BLaER1 treated with 17β-estradiol and CSF1 and Interleukin-3, amounts not matched to agents 10 nM and 100 nM (cell line): ENCODE results near the gene SEMA5A.
A peak's percentile ranks its signal among the peaks of the same experiment; 100 is the strongest.

Experiments
- H3K27ac ChIP-seq, 11 experiments: shearing (Covaris generic); formaldehyde crosslinking; 2 replicates each; pipeline ENCODE4 v1.8.1; 2022
- H3K27me3 ChIP-seq, 11 experiments: shearing (Covaris generic); formaldehyde crosslinking; 2 replicates each; pipeline ENCODE4 v1.8.1; 2022
- H3K36me3 ChIP-seq, 11 experiments: shearing (Covaris generic); formaldehyde crosslinking; 2 replicates each; pipeline ENCODE4 v1.8.1; 2022
- H3K4me1 ChIP-seq, 10 experiments: shearing (Covaris generic); formaldehyde crosslinking; 2 replicates each; pipeline ENCODE4 v1.8.1; 2022
- H3K4me2 ChIP-seq, 11 experiments: shearing (Covaris generic); formaldehyde crosslinking; 2 replicates each; pipeline ENCODE4 v1.8.1; 2022
- H3K4me3 ChIP-seq, 10 experiments: shearing (Covaris generic); formaldehyde crosslinking; 2 replicates each; pipeline ENCODE4 v1.8.1; 2022
- H3K9ac ChIP-seq, 11 experiments: shearing (Covaris generic); formaldehyde crosslinking; 2 replicates each; pipeline ENCODE4 v1.8.1; 2022
- H3K9me3 ChIP-seq, 11 experiments: shearing (Covaris generic); formaldehyde crosslinking; replicated peaks in 1 of 11; 2 replicates each; pipeline ENCODE4 v1.8.1; 2022
- H4K20me1 ChIP-seq, 11 experiments: shearing (Covaris generic); formaldehyde crosslinking; 2 replicates each; pipeline ENCODE4 v1.8.1; 2022
- Cebpa-rat ChIP-seq, 11 experiments: shearing (Covaris generic); IDR thresholded peaks; 2 replicates each; pipeline ENCODE4 v1.8.1; 2022

The SEMA5A gene

DNA sequence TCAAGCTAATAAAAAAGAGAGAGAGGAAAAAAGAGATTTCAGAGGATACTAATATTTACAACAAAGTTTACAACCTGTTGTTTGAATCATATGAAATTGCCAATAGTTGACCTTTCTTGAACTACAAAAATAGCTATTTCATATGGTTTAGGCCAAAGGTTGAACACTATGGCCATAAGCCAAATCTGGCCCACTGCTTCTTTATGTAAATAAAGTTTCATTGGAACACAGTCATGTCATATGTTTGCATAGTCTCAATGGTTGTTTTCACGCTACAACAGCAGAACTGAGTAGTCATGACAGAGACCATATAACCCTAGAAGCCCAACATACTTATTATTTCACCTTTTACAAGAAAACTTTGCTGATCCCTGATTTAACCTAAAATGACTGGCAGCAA, 20.9 kb downstream of the SEMA5A start:
- Histone ChIP-seq H3K36me3 (no peaks in the 10 kb centered on the region), H3K9me3 (no peaks in the 10 kb centered on the region), H4K20me1 (no peaks in the 10 kb centered on the region), H3K4me2 (no peak overlapping the region), H3K27me3 (no peaks in the 10 kb centered on the region), H3K27ac (no peak overlapping the region), H3K9ac (no peak overlapping the region), H3K4me3 (no peak overlapping the region), H3K4me1 (peaks cover 0 to 23% (median 6%) of the 10 kb centered on the region in 10 experiments; a peak in 13 of 20 replicates)
- TF ChIP-seq Cebpa-rat (IDR thresholded peaks at IDR 0.05), result no peak

DNA sequence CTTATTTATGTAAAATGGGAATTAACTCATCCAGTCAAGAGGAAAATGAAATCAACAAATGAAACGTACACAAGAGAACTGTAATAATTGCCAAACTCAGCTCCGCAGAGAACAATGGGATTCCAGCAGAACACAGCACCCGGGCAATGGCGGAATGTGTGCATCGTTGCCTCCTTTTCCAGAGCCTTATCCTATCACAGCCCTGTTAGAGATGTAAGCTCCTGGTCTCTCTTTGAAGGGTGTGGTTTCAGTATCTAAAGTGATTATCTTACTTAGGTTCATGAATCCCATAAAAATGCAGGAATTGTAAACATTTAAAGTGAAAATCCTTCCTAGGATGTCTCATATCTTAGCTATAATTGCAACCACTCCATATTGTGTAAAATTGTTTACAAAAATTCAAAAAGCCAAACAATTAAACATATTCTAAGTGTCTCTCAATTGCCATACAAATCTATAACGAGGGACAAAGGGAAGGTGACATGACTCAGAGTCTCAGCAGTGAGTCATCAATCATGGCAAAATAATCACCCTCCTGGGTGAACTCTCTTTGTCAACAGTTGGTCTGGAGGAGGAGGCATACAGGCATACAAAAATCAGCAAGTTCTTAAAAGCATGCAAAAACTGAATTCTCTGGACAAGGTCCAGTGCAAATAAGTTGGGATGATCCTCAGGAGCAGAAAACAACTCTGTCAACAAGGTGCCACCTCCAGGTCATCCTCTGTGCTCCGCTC, 22.6 kb downstream of the SEMA5A start:
- H3K9me3 ChIP-seq, result no peaks in the 10 kb centered on the region
- H3K36me3 ChIP-seq, result no peaks in the 10 kb centered on the region
- H3K9ac ChIP-seq, result no peak overlapping the region
- H4K20me1 ChIP-seq, result no peaks in the 10 kb centered on the region
- H3K27me3 ChIP-seq, result no peaks in the 10 kb centered on the region
- H3K4me2 ChIP-seq, result peak overlapping the region in 4 of 11 experiments; percentile 17 to 46 (median 38); a peak in 8 of 22 replicates
- H3K4me1 ChIP-seq, result peaks cover 0 to 40% (median 21%) of the 10 kb centered on the region in 10 experiments; a peak in 14 of 20 replicates
- no peak overlapping the region for H3K27ac ChIP-seq
- H3K4me3 ChIP-seq, result no peak overlapping the region
- no peak for TF ChIP-seq Cebpa-rat (IDR thresholded peaks at IDR 0.05)

DNA sequence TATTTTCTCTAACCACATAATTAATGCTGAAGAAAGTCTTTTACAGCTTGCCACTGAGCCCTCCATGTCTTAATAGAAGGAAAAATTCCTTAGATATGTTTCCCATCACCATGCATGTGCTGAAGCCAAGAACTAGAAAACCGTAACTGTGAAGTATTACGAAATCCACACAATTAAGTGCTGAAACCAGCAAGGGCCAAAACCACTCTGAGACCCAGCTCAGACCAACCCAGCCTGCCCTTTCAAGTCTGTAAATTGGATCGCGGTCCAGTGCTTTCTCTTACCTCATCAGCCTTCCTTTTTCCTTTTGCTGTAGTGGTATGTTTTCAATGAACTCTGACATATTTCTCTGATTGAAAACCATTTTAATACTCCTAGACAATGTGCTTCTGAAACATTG, 26.3 kb downstream of the SEMA5A start:
- Histone ChIP-seq H3K9ac (no peak overlapping the region), H3K27ac (peak overlapping the region in 3 of 11 experiments; percentile 7 to 36 (median 28); a peak in 5 of 22 replicates), H3K4me1 (peaks cover 0 to 47% (median 24%) of the 10 kb centered on the region in 10 experiments; a peak in 14 of 20 replicates), H4K20me1 (no peaks in the 10 kb centered on the region), H3K36me3 (no peaks in the 10 kb centered on the region), H3K4me2 (peak overlapping the region in 8 of 11 experiments; percentile 18 to 74 (median 47); a peak in 15 of 22 replicates), H3K4me3 (no peak overlapping the region), H3K27me3 (no peaks in the 10 kb centered on the region), H3K9me3 (no peaks in the 10 kb centered on the region)
- TF ChIP-seq Cebpa-rat (IDR thresholded peaks at IDR 0.05), result peak in 7 of 11 experiments; percentile 29 to 88 (median 67); a peak in 12 of 22 replicates

DNA sequence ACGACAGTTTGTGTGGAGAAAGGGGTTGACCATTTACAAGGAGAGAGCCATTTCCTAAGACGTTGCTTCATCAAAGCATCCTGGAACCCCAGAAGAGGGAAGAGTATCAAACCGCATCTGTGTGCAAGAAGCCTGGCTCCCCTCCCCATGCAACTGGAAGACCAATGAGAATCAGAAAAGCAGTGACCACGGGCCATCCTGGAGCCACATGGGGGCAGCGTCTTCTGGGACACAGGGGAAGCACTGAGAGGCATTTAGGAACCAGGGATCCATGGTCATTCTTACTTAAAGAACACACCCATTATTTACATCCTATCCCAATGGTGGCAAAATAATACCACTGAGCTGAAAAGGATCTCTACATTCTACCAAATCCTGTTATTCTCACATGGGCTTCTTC, 29.3 kb downstream of the SEMA5A start:
- peaks cover 0 to 33% (median 22%) of the 10 kb centered on the region in 10 experiments; a peak in 14 of 20 replicates for H3K4me1 ChIP-seq
- no peaks in the 10 kb centered on the region for H3K27me3 ChIP-seq
- no peak overlapping the region for H3K27ac ChIP-seq
- H3K36me3 ChIP-seq, result no peaks in the 10 kb centered on the region
- TF ChIP-seq Cebpa-rat (IDR thresholded peaks at IDR 0.05), result no peak
- no peak overlapping the region for H3K9ac ChIP-seq
- no peaks in the 10 kb centered on the region for H4K20me1 ChIP-seq
- no peak overlapping the region for H3K4me2 ChIP-seq
- no peak overlapping the region for H3K4me3 ChIP-seq
- H3K9me3 ChIP-seq, result no peaks in the 10 kb centered on the region

DNA sequence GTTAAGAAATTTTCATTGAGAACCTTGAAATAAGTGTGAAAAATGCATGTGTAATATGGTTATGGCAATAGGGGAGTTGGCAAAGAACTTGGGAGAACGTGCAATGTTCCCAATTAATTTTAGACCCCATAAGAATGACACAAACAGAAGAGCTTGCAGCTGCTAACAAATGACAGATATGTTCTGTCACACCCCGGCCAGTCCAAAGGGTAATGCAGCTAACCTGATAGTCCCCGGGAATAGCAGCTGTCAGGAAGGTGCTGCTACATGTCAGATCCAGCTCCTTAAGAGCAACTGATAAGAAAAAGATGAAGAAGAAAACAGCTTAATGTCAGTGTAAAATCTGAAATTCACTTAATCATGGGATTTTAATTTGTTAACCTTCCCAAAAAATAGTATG, 30.4 kb downstream of the SEMA5A start:
- no peaks in the 10 kb centered on the region for H3K27me3 ChIP-seq

DNA sequence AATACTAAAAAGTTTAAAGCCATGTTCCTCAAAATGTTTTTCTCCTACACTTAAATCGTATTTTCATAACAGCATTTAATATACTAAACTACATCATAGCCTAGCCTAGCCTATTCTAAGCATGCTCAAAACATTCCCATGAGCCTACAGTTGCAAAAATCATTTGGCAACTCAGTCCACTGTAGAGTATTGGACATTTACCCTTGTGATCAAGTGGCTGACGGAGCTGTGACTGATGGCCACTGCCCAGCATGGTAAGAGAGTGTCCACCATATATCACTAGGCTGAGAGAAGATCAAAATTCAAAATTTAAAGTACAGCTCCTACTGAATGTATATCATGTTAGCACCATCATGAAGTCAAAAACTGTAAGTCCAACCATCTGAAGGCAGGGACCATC, 30.9 kb downstream of the SEMA5A start:
- no peak overlapping the region for H3K27ac ChIP-seq
- no peak for TF ChIP-seq Cebpa-rat (IDR thresholded peaks at IDR 0.05)
- H3K9ac ChIP-seq, result no peak overlapping the region

More for the DNA sequence above, 30.4 kb downstream of the SEMA5A start:
- Histone ChIP-seq H3K9ac (no peak overlapping the region), H4K20me1 (no peaks in the 10 kb centered on the region), H3K4me1 (peaks cover 0 to 33% (median 22%) of the 10 kb centered on the region in 10 experiments; a peak in 14 of 20 replicates), H3K36me3 (no peaks in the 10 kb centered on the region), H3K27ac (no peak overlapping the region), H3K9me3 (no peaks in the 10 kb centered on the region), H3K4me2 (no peak overlapping the region), H3K4me3 (no peak overlapping the region)
- TF ChIP-seq Cebpa-rat (IDR thresholded peaks at IDR 0.05), result no peak

DNA sequence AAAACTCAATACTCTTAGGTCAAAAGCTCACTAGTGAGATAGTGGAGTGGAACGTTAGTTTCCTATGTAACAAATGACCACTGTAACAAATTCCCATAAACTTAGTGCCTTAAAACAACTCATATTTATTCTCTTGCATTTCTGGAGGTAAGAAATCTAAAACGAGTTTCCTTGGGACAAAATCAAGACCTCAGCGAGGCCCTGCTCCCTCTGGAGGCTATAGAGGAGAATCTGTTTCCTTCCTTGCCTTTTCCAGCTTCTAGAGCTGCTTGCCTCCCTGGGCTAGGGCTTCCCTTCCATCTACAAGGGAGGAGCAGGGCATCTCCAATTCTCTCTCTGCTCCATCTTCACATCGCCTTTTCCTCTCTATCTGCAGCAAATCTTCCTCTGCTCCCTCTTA, 32.0 kb downstream of the SEMA5A start:
- H3K9me3 ChIP-seq, result no peaks in the 10 kb centered on the region
- H3K9ac ChIP-seq, result no peak overlapping the region
- no peak overlapping the region for H3K4me2 ChIP-seq
- no peaks in the 10 kb centered on the region for H3K27me3 ChIP-seq
- H3K4me1 ChIP-seq, result peaks cover 0 to 18% (median 7%) of the 10 kb centered on the region in 10 experiments; a peak in 10 of 20 replicates
- H4K20me1 ChIP-seq, result no peaks in the 10 kb centered on the region
- H3K36me3 ChIP-seq, result no peaks in the 10 kb centered on the region
- no peak for TF ChIP-seq Cebpa-rat (IDR thresholded peaks at IDR 0.05)
- no peak overlapping the region for H3K27ac ChIP-seq
- H3K4me3 ChIP-seq, result no peak overlapping the region

More for the DNA sequence above, 30.9 kb downstream of the SEMA5A start:
- H3K4me3 ChIP-seq, result no peak overlapping the region
- no peak overlapping the region for H3K4me2 ChIP-seq
- peaks cover 0 to 29% (median 18%) of the 10 kb centered on the region in 10 experiments; a peak in 14 of 20 replicates for H3K4me1 ChIP-seq
- no peaks in the 10 kb centered on the region for H3K27me3 ChIP-seq
- H3K36me3 ChIP-seq, result no peaks in the 10 kb centered on the region
- no peaks in the 10 kb centered on the region for H4K20me1 ChIP-seq
- no peaks in the 10 kb centered on the region for H3K9me3 ChIP-seq

DNA sequence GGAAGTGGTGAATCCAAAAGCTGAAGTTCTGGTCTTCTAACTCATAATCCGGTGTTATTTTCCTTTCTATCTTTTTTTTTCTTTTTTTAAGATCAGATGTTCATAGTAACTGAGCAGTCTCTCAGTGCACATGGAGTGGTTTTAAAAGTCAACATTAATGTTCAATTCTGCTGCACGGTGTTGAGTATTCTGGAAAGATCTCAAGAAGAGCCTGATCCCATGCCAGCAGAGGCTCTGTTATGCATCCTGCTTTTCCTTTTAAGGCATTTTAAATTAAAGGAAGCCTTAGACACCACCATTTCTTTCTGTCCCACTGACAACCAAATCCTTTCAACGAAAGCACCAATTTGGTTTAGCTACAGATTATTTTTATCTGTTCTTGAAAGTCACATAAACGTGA, 33.4 kb downstream of the SEMA5A start:
- Histone ChIP-seq H3K9ac (no peak overlapping the region), H3K9me3 (no peaks in the 10 kb centered on the region), H4K20me1 (no peaks in the 10 kb centered on the region), H3K4me3 (no peak overlapping the region), H3K27ac (no peak overlapping the region), H3K27me3 (no peaks in the 10 kb centered on the region), H3K4me2 (no peak overlapping the region), H3K4me1 (peaks cover 0 to 4% (median 0%) of the 10 kb centered on the region in 10 experiments; a peak in 2 of 20 replicates), H3K36me3 (no peaks in the 10 kb centered on the region)
- TF ChIP-seq Cebpa-rat (IDR thresholded peaks at IDR 0.05), result no peak

DNA sequence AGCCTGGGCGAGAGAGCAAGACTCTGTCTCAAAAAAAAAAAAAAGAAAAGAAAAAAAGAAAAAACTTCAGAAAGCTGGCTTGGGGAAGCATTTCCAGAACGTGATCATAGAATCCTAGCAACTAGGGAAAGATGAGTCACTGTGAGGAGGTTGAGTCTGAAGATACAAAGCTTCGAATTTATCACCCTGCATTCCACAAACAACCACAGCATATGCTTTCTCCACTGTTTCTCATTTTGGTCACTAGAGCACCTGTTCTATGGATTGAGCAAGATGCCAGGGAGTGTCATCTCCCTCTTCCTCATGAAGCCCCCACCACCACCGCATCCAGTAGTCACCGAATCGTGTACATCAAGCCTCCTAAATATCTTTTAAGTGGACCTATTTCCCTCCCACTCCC, 37.9 kb downstream of the SEMA5A start:
- Histone ChIP-seq H4K20me1 (no peaks in the 10 kb centered on the region), H3K36me3 (no peaks in the 10 kb centered on the region), H3K4me2 (no peak overlapping the region), H3K27ac (no peak overlapping the region), H3K27me3 (no peaks in the 10 kb centered on the region), H3K9ac (no peak overlapping the region), H3K9me3 (no peaks in the 10 kb centered on the region), H3K4me3 (no peak overlapping the region), H3K4me1 (no peaks in the 10 kb centered on the region)
- no peak for TF ChIP-seq Cebpa-rat (IDR thresholded peaks at IDR 0.05)

DNA sequence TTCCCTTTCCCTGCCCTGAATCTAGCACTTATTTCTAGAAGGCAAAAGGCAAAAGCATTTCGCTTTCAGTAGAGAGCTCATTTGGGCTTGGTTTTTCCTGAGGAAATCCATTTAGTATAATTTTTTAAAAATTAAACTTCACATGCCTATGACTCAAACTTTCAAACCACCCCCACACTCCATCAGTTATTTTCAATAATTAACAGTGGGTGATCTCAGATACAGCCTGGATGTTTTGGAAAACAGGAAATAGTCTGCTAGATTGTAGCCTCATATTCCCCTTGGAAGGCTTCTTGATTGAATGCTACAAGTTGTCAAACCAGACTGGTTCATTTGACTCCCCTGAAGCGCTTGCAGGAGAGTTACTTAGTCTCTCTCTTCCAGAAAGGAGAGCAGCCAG, 40.6 kb downstream of the SEMA5A start:
- H3K9ac ChIP-seq, result no peak overlapping the region
- no peaks in the 10 kb centered on the region for H3K9me3 ChIP-seq
- H3K36me3 ChIP-seq, result no peaks in the 10 kb centered on the region
- H3K4me3 ChIP-seq, result no peak overlapping the region
- no peak for TF ChIP-seq Cebpa-rat (IDR thresholded peaks at IDR 0.05)
- no peaks in the 10 kb centered on the region for H3K4me1 ChIP-seq
- no peak overlapping the region for H3K27ac ChIP-seq
- no peak overlapping the region for H3K4me2 ChIP-seq
- H4K20me1 ChIP-seq, result no peaks in the 10 kb centered on the region
- no peaks in the 10 kb centered on the region for H3K27me3 ChIP-seq
